Ovary (tissue), 3 donors: ENCODE data around the gene NRCAM.

Source experiments
- CTCF ChIP-seq, 3 donors: fragments of 450-650 bp in 2 of 3; fragments of 200-600 bp in 1 of 3; IDR thresholded peaks; one replicate each; pipeline versions ENCODE4 v1.5.1 to v1.8.0; 2016 to 2022; ENCODE audit warnings: antibody characterized with exemption in 3 of 3, mild to moderate bottlenecking in 1 of 3
- POLR2A ChIP-seq: fragments of 450-650 bp; IDR thresholded peaks from one replicate; pipeline ENCODE4 v1.6.1; 2017; ENCODE audit warnings: antibody characterized with exemption, mild to moderate bottlenecking, moderate library complexity
- donor health status: DM: no; HTN: no; CAD: no.

- TF ChIP-seq CTCF (IDR thresholded peaks at IDR 0.05) (no peak), POLR2A (no peak)
Observed at GRCh38 chr7:108294595-108294994, 161.6 kb downstream of the NRCAM start.
